Endothelial cell of umbilical vein (primary cell): ENCODE data around the gene CRYBG3. TPM values are rescaled to one million over a fixed set of nuclear protein-coding genes. Genes with fewer than 3 reads are reported as not detected.

Experiments used
- BruUV-seq: library from RNA; stranded (reverse); fragments of 400-500 nt; replicated peaks from 2 replicates; lab custom pipeline; 2021; lab: Mats Ljungman, UMichigan
- CTCF ChIA-PET: fragments of 300-600, 350-600 bp; sonication (Branson Sonifier 250); formaldehyde crosslinking; loops from one replicate; lab custom pipeline; 2021; ENCODE audit warnings: antibody characterized with exemption, inconsistent platforms; lab: Charles Lee
- POLR2A ChIA-PET: fragments of 300-600, 350-600 bp; sonication (Branson Sonifier 250); formaldehyde crosslinking; loops from one replicate; lab custom pipeline; 2021; ENCODE audit warnings: antibody characterized with exemption, inconsistent platforms; lab: Charles Lee
- DNase-seq: peaks from one replicate; pipeline ENCODE4 v3.0.0-alpha.2; 2011; ENCODE audit warnings: low read depth, low spot score
- FAIRE-seq: peaks from 2 replicates; lab custom pipeline; 2011; peaks lifted over from hg19 to GRCh38; lab: Jason Lieb, UNC
- H2AFZ ChIP-seq: 2 replicates; pipeline ENCODE4 v1.6.0; 2012; ENCODE audit warnings: low read depth, low read length, control low read depth, inconsistent platforms
- H3K27ac ChIP-seq: 2 replicates; pipeline ENCODE4 v1.5.1; 2011; ENCODE audit warnings: low read depth, mild to moderate bottlenecking, control low read depth, low read length, moderate library complexity; ENCODE audit not compliant: insufficient read depth
- H3K27me3 ChIP-seq, 2 experiments: 2 replicates each; pipeline versions ENCODE4 v1.6.0 to v1.6.1; 2011; ENCODE audit warnings: low read length in 2 of 2, mixed read lengths in 1 of 2; ENCODE audit not compliant: control insufficient read depth in 2 of 2, insufficient read depth in 2 of 2
- H3K36me3 ChIP-seq, 2 experiments: 2 replicates in 1 of 2; 3 replicates in 1 of 2; pipeline ENCODE4 v1.5.1; 2011; ENCODE audit warnings: low read length in 2 of 2, mild to moderate bottlenecking in 1 of 2, moderate library complexity in 1 of 2; ENCODE audit not compliant: control insufficient read depth in 2 of 2, insufficient read depth in 2 of 2; ENCODE audit errors: extremely low read depth in 1 of 2
- H3K4me1 ChIP-seq: 3 replicates; pipeline ENCODE4 v1.5.1; 2011; ENCODE audit warnings: mild to moderate bottlenecking, low read length; ENCODE audit not compliant: control insufficient read depth, insufficient read depth; ENCODE audit errors: extremely low read depth
- H3K4me2 ChIP-seq: 2 replicates; pipeline ENCODE4 v1.6.1; 2011; ENCODE audit warnings: low read length, control low read depth, mixed read lengths; ENCODE audit not compliant: insufficient read depth
- H3K4me3 ChIP-seq, 3 experiments: fragments of 200-600 bp in 1 of 3; sonication (generic), shearing (Covaris generic) in 1 of 3; replicated peaks in 1 of 3; 2 replicates each; pipeline ENCODE4 v1.5.1; 2011 to 2016; ENCODE audit warnings: control low read depth in 3 of 3, low read length in 3 of 3, mild to moderate bottlenecking in 2 of 3, inconsistent platforms in 1 of 3, low read depth in 1 of 3, moderate library complexity in 1 of 3; ENCODE audit not compliant: insufficient read depth in 1 of 3
- H3K79me2 ChIP-seq: 2 replicates; pipeline ENCODE4 v1.6.0; 2012; ENCODE audit warnings: low read length, inconsistent platforms; ENCODE audit not compliant: control insufficient read depth, insufficient read depth
- H3K9ac ChIP-seq: replicated peaks from 2 replicates; pipeline ENCODE3; 2011; ENCODE audit warnings: low read length, control low read depth; ENCODE audit not compliant: insufficient read depth; ENCODE audit errors: extremely low read depth
- H3K9me1 ChIP-seq: replicated peaks from 3 replicates; pipeline ENCODE4 v1.6.0; 2011; ENCODE audit warnings: mild to moderate bottlenecking, low read length; ENCODE audit not compliant: control insufficient read depth, insufficient read depth; ENCODE audit errors: extremely low read depth
- H3K9me3 ChIP-seq: replicated peaks from 2 replicates; pipeline ENCODE4 v1.5.1; 2012; ENCODE audit warnings: low read length, inconsistent platforms; ENCODE audit not compliant: control insufficient read depth, insufficient read depth
- H4K20me1 ChIP-seq: replicated peaks from 2 replicates; pipeline ENCODE3; 2011; ENCODE audit warnings: mild to moderate bottlenecking, low read length; ENCODE audit not compliant: control insufficient read depth, insufficient read depth; ENCODE audit errors: extremely low read depth
- CTCF ChIP-seq, 2 donors: IDR thresholded peaks; 1 replicate in 1 of 2; 2 replicates in 1 of 2; pipeline ENCODE4 v1.5.1; 2011; ENCODE audit warnings: low read length in 2 of 2, mild to moderate bottlenecking in 2 of 2, moderate library complexity in 2 of 2, control low read depth in 1 of 2, inconsistent platforms in 1 of 2, low read depth in 1 of 2; ENCODE audit not compliant: insufficient read depth in 1 of 2; ENCODE audit errors: extremely low read depth in 1 of 2
- EZH2 ChIP-seq: IDR thresholded peaks from 2 replicates; pipeline ENCODE4 v1.6.1; 2012; ENCODE audit warnings: borderline replicate concordance, low read depth, mild to moderate bottlenecking, moderate library complexity, low read length, inconsistent platforms; ENCODE audit not compliant: severe bottlenecking
- FOS ChIP-seq: IDR thresholded peaks from 2 replicates; pipeline ENCODE4 v1.6.1; 2011; ENCODE audit warnings: mild to moderate bottlenecking, low read length, moderate library complexity, borderline replicate concordance; ENCODE audit not compliant: insufficient read depth
- GATA2 ChIP-seq: IDR thresholded peaks from 2 replicates; pipeline ENCODE4 v1.7.0; 2011; ENCODE audit warnings: low read depth, mild to moderate bottlenecking, moderate library complexity, mixed read lengths, low read length; ENCODE audit not compliant: insufficient read length, insufficient read depth
- JUN ChIP-seq: IDR thresholded peaks from 2 replicates; pipeline ENCODE4 v1.6.1; 2011; ENCODE audit warnings: borderline replicate concordance, low read depth; ENCODE audit not compliant: insufficient read length, insufficient read depth
- MAX ChIP-seq: IDR thresholded peaks from 2 replicates; pipeline ENCODE4 v1.6.1; 2011; ENCODE audit not compliant: insufficient read depth, insufficient read length
- MYC ChIP-seq: IDR thresholded peaks from one replicate; pipeline ENCODE4 v1.6.1; 2011; ENCODE audit warnings: mild to moderate bottlenecking, low read depth, low read length
- POLR2A ChIP-seq: IDR thresholded peaks from 2 replicates; pipeline ENCODE4 v1.6.1; 2012; ENCODE audit warnings: low read depth, mild to moderate bottlenecking, control low read depth, low read length
- POLR2AphosphoS5 ChIP-seq: IDR thresholded peaks from 2 replicates; pipeline ENCODE4 v1.6.1; 2012; ENCODE audit warnings: low read depth, mild to moderate bottlenecking, control low read depth, low read length, moderate library complexity; ENCODE audit not compliant: insufficient read depth
- dilution Hi-C: fragments of 300-500 bp; cut with MboI; formaldehyde crosslinking; loops from one replicate; pipeline ENCODE4 v1.15.0; 2019; ENCODE audit warnings: low sequenced_read_pairs; ENCODE audit not compliant: extremely low pct_ligation_motif_present
- intact Hi-C: fragments of 100-400 bp; cut with micrococcal nuclease; formaldehyde crosslinking; loops from one replicate; pipeline ENCODE4 v1.10.0; 2022
- polyA plus RNA-seq, 4 experiments: library from polyadenylated mRNA; depleted of rRNA in 3 of 4; stranded (reverse) in 3 of 4; unstranded in 1 of 4; fragments of >200 nt; gene quantifications; 2 replicates each; pipeline versions ENCODE4 v1.2.1 to v1.2.3, GENCODE V29; 2011 to 2012; ENCODE audit warnings: missing spikeins in 1 of 4
- total RNA-seq: library from RNA; stranded (reverse); gene quantifications from 2 replicates; pipeline ENCODE4 v1.2.3, GENCODE V29; 2021

Gene CRYBG3
- total and polyA plus RNA-seq, 2 donors (not counting 3 experiments of a cell fraction or from before 2014, with no cell fraction given), result 2.8 to 15.0 TPM

GRCh38 chr3:97950360-97950759 lies 128.5 kb downstream of the CRYBG3 start:
- Histone ChIP-seq H3K36me3 (peaks cover 22 to 29% of the 10 kb centered on the region in 2 experiments), H3K9me3 (no peaks in the 10 kb centered on the region), H3K79me2 (no peaks in the 10 kb centered on the region), H3K4me2 (no peak overlapping the region), H3K9me1 (no peaks in the 10 kb centered on the region), H3K27me3 (no peaks in the 10 kb centered on the region), H3K9ac (no peak overlapping the region), H3K27ac (no peak overlapping the region), H3K4me3 (no peak overlapping the region), H4K20me1 (no peaks in the 10 kb centered on the region), H3K4me1 (no peaks in the 10 kb centered on the region), H2AFZ (no peak overlapping the region)
- POLR2A ChIA-PET, result no interaction called here
- TF ChIP-seq MAX (no peak), GATA2 (no peak), CTCF (IDR thresholded peaks at IDR 0.05; ENCODE audit: extremely low read depth in 1 of 2, insufficient read depth in 1 of 2, low read depth in 1 of 2, low read length in 2 of 2) (no peak), POLR2AphosphoS5 (no peak), MYC (no peak), FOS (no peak), EZH2 (no peak), JUN (no peak), POLR2A (no peak)
- DNase-seq (no peak), FAIRE-seq (no peak)
- intact Hi-C loops (no loop called here), dilution Hi-C loops (no loop called here)
- BruUV-seq, result no TSS peak
- CTCF ChIA-PET, result interaction anchor here (2.5 kb wide), 1 partner anchor 73 kb away, joined by 12 read pairs; no protein-coding TSS in a partner anchor
